H9 (cell line): ENCODE results near the gene PLSCR4. TPM values are rescaled to one million over a fixed set of nuclear protein-coding genes. Genes with fewer than 3 reads are reported as not detected.

ENCODE experiments used
- DNase-seq: peaks from one replicate; pipeline ENCODE4 v3.0.0-alpha.2; 2017
- H2AFZ ChIP-seq: one replicate; pipeline ENCODE4 v1.6.1; 2013; ENCODE audit warnings: mild to moderate bottlenecking, low read length, control low read depth, moderate library complexity
- H2AK5ac ChIP-seq: 2 replicates; pipeline ENCODE4 v1.6.1; 2013; ENCODE audit warnings: low read length, control low read depth, mixed read lengths; ENCODE audit not compliant: insufficient read length
- H2BK120ac ChIP-seq: one replicate; pipeline ENCODE4 v1.6.1; 2013; ENCODE audit warnings: low read depth, mild to moderate bottlenecking, low read length, control low read depth, inconsistent platforms; ENCODE audit not compliant: poor library complexity, severe bottlenecking
- H2BK12ac ChIP-seq: 2 replicates; pipeline ENCODE4 v1.6.1; 2013; ENCODE audit warnings: low read length, control low read depth, mixed read lengths, low read depth; ENCODE audit not compliant: insufficient read length
- H2BK15ac ChIP-seq: 2 replicates; pipeline ENCODE4 v1.6.1; 2013; ENCODE audit warnings: low read depth, low read length, control low read depth
- H2BK20ac ChIP-seq: one replicate; pipeline ENCODE4 v1.6.1; 2013; ENCODE audit warnings: low read depth, mild to moderate bottlenecking, low read length, control low read depth, inconsistent platforms; ENCODE audit not compliant: poor library complexity, severe bottlenecking
- H2BK5ac ChIP-seq: 2 replicates; pipeline ENCODE4 v1.6.1; 2013; ENCODE audit warnings: low read length, control low read depth, mixed read lengths; ENCODE audit not compliant: insufficient read length
- H3K14ac ChIP-seq: 2 replicates; pipeline ENCODE4 v1.6.1; 2013; ENCODE audit warnings: low read length, control low read depth; ENCODE audit not compliant: insufficient read depth
- H3K18ac ChIP-seq: 2 replicates; pipeline ENCODE4 v1.6.1; 2013; ENCODE audit warnings: low read depth, mild to moderate bottlenecking, mixed read lengths, low read length, control low read depth; ENCODE audit not compliant: insufficient read length
- H3K23ac ChIP-seq: 2 replicates; pipeline ENCODE4 v1.6.1; 2013; ENCODE audit warnings: low read length, control low read depth, mixed read lengths, low read depth; ENCODE audit not compliant: insufficient read length
- H3K23me2 ChIP-seq: 2 replicates; pipeline ENCODE4 v1.6.1; 2013; ENCODE audit warnings: low read depth, mild to moderate bottlenecking, mixed read lengths, low read length, control low read depth; ENCODE audit not compliant: insufficient read length, poor library complexity, severe bottlenecking
- H3K27ac ChIP-seq: 2 replicates; pipeline ENCODE4 v1.5.1; 2013; ENCODE audit warnings: low read length, control low read depth, mixed read lengths, low read depth; ENCODE audit not compliant: insufficient read length
- H3K27me3 ChIP-seq: 2 replicates; pipeline ENCODE4 v1.6.1; 2013; ENCODE audit warnings: low read length, control low read depth, inconsistent platforms; ENCODE audit not compliant: insufficient read depth
- H3K4ac ChIP-seq: 2 replicates; pipeline ENCODE4 v1.6.1; 2013; ENCODE audit warnings: low read depth, mild to moderate bottlenecking, control low read depth, inconsistent platforms, low read length, moderate library complexity
- H3K4me1 ChIP-seq: 2 replicates; pipeline ENCODE4 v1.6.1; 2013; ENCODE audit warnings: low read length, control low read depth, inconsistent platforms; ENCODE audit not compliant: insufficient read depth
- H3K4me2 ChIP-seq: 2 replicates; pipeline ENCODE4 v1.6.1; 2013; ENCODE audit warnings: low read length, control low read depth, mixed read lengths; ENCODE audit not compliant: insufficient read length, insufficient read depth
- H3K56ac ChIP-seq: 2 replicates; pipeline ENCODE4 v1.6.1; 2013; ENCODE audit warnings: low read depth, mild to moderate bottlenecking, mixed read lengths, low read length, control low read depth; ENCODE audit not compliant: insufficient read length
- H3K79me1 ChIP-seq: 2 replicates; pipeline ENCODE4 v1.6.1; 2013; ENCODE audit warnings: low read depth, mild to moderate bottlenecking, moderate library complexity, low read length, control low read depth, inconsistent platforms; ENCODE audit not compliant: insufficient read depth, poor library complexity, severe bottlenecking
- H3K79me2 ChIP-seq: 2 replicates; pipeline ENCODE4 v1.6.1; 2013; ENCODE audit warnings: low read length, control low read depth, inconsistent platforms; ENCODE audit not compliant: insufficient read depth
- H3K9ac ChIP-seq: 2 replicates; pipeline ENCODE4 v1.6.1; 2013; ENCODE audit warnings: low read length, control low read depth, mixed read lengths; ENCODE audit not compliant: insufficient read length; ENCODE audit errors: extremely low read depth
- H3K9me3 ChIP-seq: one replicate; pipeline ENCODE4 v1.6.1; 2013; ENCODE audit warnings: low read depth, low read length, inconsistent platforms; ENCODE audit not compliant: control insufficient read depth
- H3T11ph ChIP-seq: one replicate; pipeline ENCODE4 v1.6.1; 2013; ENCODE audit warnings: mild to moderate bottlenecking, low read length, control low read depth, inconsistent platforms
- H4K20me1 ChIP-seq: one replicate; pipeline ENCODE4 v1.6.1; 2013; ENCODE audit not compliant: control insufficient read depth, insufficient read length, insufficient read depth
- H4K5ac ChIP-seq: 2 replicates; pipeline ENCODE4 v1.6.1; 2013; ENCODE audit warnings: low read depth, mild to moderate bottlenecking, mixed read lengths, low read length, control low read depth; ENCODE audit not compliant: insufficient read length
- H4K8ac ChIP-seq: replicated peaks from 2 replicates; pipeline ENCODE4 v1.6.1; 2013; ENCODE audit warnings: low read length, control low read depth, mixed read lengths, low read depth; ENCODE audit not compliant: insufficient read length
- H4K91ac ChIP-seq: 2 replicates; pipeline ENCODE4 v1.6.1; 2013; ENCODE audit warnings: low read depth, mild to moderate bottlenecking, moderate library complexity, mixed read lengths, low read length, control low read depth; ENCODE audit not compliant: insufficient read length
- H3K27ac Mint-ChIP-seq, 3 experiments: 2 replicates in 2 of 3; 3 replicates in 1 of 3; pipeline ENCODE4 v1.8.0; 2020 to 2021; ENCODE audit warnings: mixed read lengths in 3 of 3, mild to moderate bottlenecking in 1 of 3, moderate library complexity in 1 of 3
- H3K27me3 Mint-ChIP-seq: 2 replicates; pipeline ENCODE4 v1.8.0; 2021; ENCODE audit warnings: low read depth, mild to moderate bottlenecking, moderate library complexity, mixed read lengths
- H3K36me3 Mint-ChIP-seq, 3 experiments: 2 replicates in 2 of 3; 3 replicates in 1 of 3; pipeline ENCODE4 v1.8.0; 2020 to 2021; ENCODE audit warnings: low read depth in 3 of 3, mixed read lengths in 3 of 3; ENCODE audit not compliant: insufficient read depth in 1 of 3
- H3K4me1 Mint-ChIP-seq, 2 experiments: 2 replicates each; pipeline ENCODE4 v1.8.0; 2020; ENCODE audit warnings: mixed read lengths in 2 of 2
- H3K4me3 Mint-ChIP-seq, 2 experiments: 2 replicates in 1 of 2; 3 replicates in 1 of 2; pipeline ENCODE4 v1.8.0; 2020 to 2021; ENCODE audit warnings: mild to moderate bottlenecking in 2 of 2, mixed read lengths in 2 of 2, moderate library complexity in 1 of 2
- H3K9me3 Mint-ChIP-seq, 2 experiments: 2 replicates in 1 of 2; 3 replicates in 1 of 2; pipeline ENCODE4 v1.8.0; 2020; ENCODE audit warnings: mild to moderate bottlenecking in 2 of 2, mixed read lengths in 2 of 2, moderate library complexity in 1 of 2
- WGBS: extraction: QIAGEN DNeasy Blood & Tissue Kit; methylation state at CpG from one replicate; pipeline ENCODE4 v1.1.7; 2013; ENCODE audit warnings: missing lambda C conversion rate, low lambda C conversion rate, mixed read lengths; ENCODE audit not compliant: insufficient read length; ENCODE audit errors: extremely low coverage; 5-methylcytosine and 5-hydroxymethylcytosine counted together
- total RNA-seq: library from RNA; stranded (reverse); gene quantifications from 2 replicates; pipeline ENCODE4 v1.2.1, GENCODE V29; 2021
- TF ChIP-seq, protein P1 (sequence below): fragments of 200-600 bp; sonication (generic); conservative IDR thresholded peaks from 3 replicates; pipeline ENCODE4 v1.8.0; 2021; ENCODE audit warnings: antibody characterized with exemption, mild to moderate bottlenecking

PLSCR4 gene
- total RNA-seq, 1 experiment from 2014 or later, result 1.2 TPM

- Histone ChIP-seq H2BK120ac (no peak overlapping the region), H3K9ac (no peak overlapping the region), H2BK5ac (no peak overlapping the region), H3K4me2 (no peak overlapping the region), H2BK20ac (no peak overlapping the region), H3K23ac (no peak overlapping the region), H3T11ph (no peak overlapping the region), H2AFZ (no peak overlapping the region), H4K8ac (no peak overlapping the region), H4K20me1 (no peaks in the 10 kb centered on the region), H3K18ac (no peak overlapping the region), H2BK12ac (no peak overlapping the region), H3K9me3 (no peaks in the 10 kb centered on the region), H3K14ac (no peak overlapping the region), H4K5ac (no peak overlapping the region), H3K79me1 (no peaks in the 10 kb centered on the region), H3K4ac (no peak overlapping the region), H3K23me2 (no peaks in the 10 kb centered on the region), H3K27ac (no peak overlapping the region), H4K91ac (no peak overlapping the region), H3K56ac (no peak overlapping the region), H2BK15ac (no peak overlapping the region), H3K27me3 (no peaks in the 10 kb centered on the region), H2AK5ac (no peak overlapping the region), H3K79me2 (no peaks in the 10 kb centered on the region; the same call in 1 of the 2 replicates), H3K4me1 (peaks cover 2% of the 10 kb centered on the region)
- Mint-ChIP-seq H3K36me3 (no peaks in the 10 kb centered on the region; a peak in 1 of 7 replicates), H3K9me3 (no peaks in the 10 kb centered on the region), H3K4me1 (peaks cover 26 to 45% of the 10 kb centered on the region in 2 experiments), H3K27ac (no peak overlapping the region), H3K4me3 (no peak overlapping the region), H3K27me3 (no peaks in the 10 kb centered on the region)
- DNase-seq, result no peak
- no CpG with 5 or more reads among the region's 2 CpGs for WGBS
- TF ChIP-seq, protein P1, sequence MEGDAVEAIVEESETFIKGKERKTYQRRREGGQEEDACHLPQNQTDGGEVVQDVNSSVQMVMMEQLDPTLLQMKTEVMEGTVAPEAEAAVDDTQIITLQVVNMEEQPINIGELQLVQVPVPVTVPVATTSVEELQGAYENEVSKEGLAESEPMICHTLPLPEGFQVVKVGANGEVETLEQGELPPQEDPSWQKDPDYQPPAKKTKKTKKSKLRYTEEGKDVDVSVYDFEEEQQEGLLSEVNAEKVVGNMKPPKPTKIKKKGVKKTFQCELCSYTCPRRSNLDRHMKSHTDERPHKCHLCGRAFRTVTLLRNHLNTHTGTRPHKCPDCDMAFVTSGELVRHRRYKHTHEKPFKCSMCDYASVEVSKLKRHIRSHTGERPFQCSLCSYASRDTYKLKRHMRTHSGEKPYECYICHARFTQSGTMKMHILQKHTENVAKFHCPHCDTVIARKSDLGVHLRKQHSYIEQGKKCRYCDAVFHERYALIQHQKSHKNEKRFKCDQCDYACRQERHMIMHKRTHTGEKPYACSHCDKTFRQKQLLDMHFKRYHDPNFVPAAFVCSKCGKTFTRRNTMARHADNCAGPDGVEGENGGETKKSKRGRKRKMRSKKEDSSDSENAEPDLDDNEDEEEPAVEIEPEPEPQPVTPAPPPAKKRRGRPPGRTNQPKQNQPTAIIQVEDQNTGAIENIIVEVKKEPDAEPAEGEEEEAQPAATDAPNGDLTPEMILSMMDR, result no peak
Measured at GRCh38 chr3:146154995-146155394, 95.9 kb downstream of the PLSCR4 start.
